Right atrium auricular region (tissue), 2 donors: ENCODE results near the gene CLEC2A. TPM values are rescaled to one million over a fixed set of nuclear protein-coding genes. Genes with fewer than 3 reads are reported as not detected.

Source experiments
- DNase-seq: peaks from one replicate; pipeline ENCODE4 v3.0.0-alpha.2; 2019; ENCODE audit warnings: low spot score
- H3K27ac ChIP-seq, 2 donors: fragments of 200-600 bp; sonication (generic); 1 replicate in 1 of 2; 2 replicates in 1 of 2; pipeline ENCODE4 v1.5.1; 2016 to 2019
- H3K27me3 ChIP-seq, 2 donors: fragments of 200-600 bp; sonication (generic); one replicate each; pipeline versions ENCODE4 v1.5.1 to v1.6.0; 2017 to 2019
- H3K36me3 ChIP-seq: fragments of 200-600 bp; sonication (generic); one replicate; pipeline ENCODE4 v1.5.1; 2016
- H3K4me1 ChIP-seq, 2 donors: fragments of 200-600 bp; sonication (generic); one replicate each; pipeline versions ENCODE4 v1.5.1 to v1.6.0; 2017 to 2019
- H3K4me3 ChIP-seq, 2 donors: fragments of 200-600 bp; sonication (generic); 1 replicate in 1 of 2; 2 replicates in 1 of 2; pipeline ENCODE4 v1.5.1; 2017 to 2019; ENCODE audit warnings: mild to moderate bottlenecking in 1 of 2, moderate library complexity in 1 of 2
- H3K9me3 ChIP-seq, 2 donors: fragments of 200-600 bp; sonication (generic); one replicate each; pipeline ENCODE4 v1.5.1; 2019
- total RNA-seq, 2 donors: library from RNA; depleted of rRNA; stranded (reverse); fragments of >200 nt; gene quantifications; one replicate each; pipeline ENCODE4 v1.1.0, GENCODE V29; 2016
- TF ChIP-seq, protein P1 (sequence below), 2 donors: fragments of 200-600 bp; sonication (generic); IDR thresholded peaks; one replicate each; pipeline ENCODE4 v1.5.1; 2019; ENCODE audit warnings: antibody characterized with exemption in 2 of 2

CLEC2A gene
- total RNA-seq, 2 donors from 2014 or later: not detected

DNA sequence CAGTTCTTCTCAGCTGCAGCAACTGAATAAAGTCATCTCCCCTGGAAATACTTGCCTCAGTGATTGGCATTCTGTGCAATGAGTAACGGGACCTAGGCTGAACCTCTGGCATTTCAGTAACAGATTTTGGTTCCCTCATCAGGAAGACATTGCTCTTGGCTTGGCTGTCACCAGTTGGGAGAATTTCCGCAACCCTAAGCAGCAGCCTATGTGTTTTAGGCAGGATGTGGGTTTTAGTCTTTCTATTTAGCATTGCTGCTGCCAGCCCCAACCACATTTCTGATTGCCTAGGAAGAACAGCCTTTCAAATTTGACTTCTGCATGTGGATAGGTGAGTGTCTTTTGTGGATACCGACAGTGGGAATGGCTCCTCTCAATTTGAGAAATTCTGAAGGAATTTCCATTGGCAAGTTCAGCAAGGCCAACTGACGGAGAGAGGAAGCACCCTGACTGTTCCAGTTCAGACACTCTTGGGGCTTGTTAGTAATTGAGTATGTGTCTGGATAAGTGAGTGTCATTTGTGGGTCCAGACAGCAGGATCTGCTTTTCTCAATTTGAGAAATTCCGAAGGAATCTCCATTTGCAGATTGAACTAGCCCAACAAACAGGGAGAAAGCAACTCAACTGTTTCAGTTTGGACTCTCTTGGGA is 19.0 kb upstream of the CLEC2A start:
- Histone ChIP-seq H3K27me3 (no peaks in the 10 kb centered on the region), H3K27ac (no peak overlapping the region), H3K4me1 (no peaks in the 10 kb centered on the region), H3K36me3 (no peaks in the 10 kb centered on the region), H3K4me3 (no peak overlapping the region), H3K9me3 (no peaks in the 10 kb centered on the region)
- TF ChIP-seq, protein P1, sequence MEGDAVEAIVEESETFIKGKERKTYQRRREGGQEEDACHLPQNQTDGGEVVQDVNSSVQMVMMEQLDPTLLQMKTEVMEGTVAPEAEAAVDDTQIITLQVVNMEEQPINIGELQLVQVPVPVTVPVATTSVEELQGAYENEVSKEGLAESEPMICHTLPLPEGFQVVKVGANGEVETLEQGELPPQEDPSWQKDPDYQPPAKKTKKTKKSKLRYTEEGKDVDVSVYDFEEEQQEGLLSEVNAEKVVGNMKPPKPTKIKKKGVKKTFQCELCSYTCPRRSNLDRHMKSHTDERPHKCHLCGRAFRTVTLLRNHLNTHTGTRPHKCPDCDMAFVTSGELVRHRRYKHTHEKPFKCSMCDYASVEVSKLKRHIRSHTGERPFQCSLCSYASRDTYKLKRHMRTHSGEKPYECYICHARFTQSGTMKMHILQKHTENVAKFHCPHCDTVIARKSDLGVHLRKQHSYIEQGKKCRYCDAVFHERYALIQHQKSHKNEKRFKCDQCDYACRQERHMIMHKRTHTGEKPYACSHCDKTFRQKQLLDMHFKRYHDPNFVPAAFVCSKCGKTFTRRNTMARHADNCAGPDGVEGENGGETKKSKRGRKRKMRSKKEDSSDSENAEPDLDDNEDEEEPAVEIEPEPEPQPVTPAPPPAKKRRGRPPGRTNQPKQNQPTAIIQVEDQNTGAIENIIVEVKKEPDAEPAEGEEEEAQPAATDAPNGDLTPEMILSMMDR (IDR thresholded peaks at IDR 0.05): no peak
- DNase-seq: no peak

DNA sequence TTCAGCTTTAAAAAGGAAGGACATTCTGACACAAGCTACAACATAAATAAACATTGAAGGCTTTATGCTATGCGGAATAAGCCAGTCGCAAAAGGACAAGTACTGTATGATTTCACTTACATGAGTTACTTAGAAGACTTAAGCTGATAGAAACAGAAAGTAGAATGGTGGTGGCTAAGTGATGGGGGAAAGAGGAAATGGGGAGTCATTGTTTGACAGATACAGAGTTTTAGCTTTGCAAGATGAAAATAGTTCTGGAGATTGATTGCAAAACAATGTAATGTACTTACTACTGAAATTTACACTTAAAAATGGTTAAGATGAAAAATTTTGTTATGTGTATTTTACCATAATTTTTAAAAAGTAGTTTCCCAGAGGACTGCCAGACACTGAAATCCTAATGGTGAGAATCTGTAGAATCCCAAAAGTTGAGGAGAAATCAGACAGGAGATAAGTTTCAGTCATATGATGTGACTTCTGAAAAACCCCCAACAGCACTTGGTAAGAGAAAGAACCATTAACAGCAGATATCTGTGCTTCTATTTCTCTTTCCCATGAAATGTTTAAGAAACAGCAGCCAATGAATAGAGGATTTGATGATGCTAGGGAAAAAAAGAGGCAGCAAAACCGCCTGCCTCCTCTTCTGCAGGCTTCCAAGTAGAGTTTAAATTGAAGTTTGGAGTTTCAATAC is 16.6 kb upstream of the CLEC2A start:
- H3K27ac ChIP-seq: no peak overlapping the region
- no peaks in the 10 kb centered on the region for H3K9me3 ChIP-seq
- TF ChIP-seq, protein P1 (IDR thresholded peaks at IDR 0.05): no peak

DNA sequence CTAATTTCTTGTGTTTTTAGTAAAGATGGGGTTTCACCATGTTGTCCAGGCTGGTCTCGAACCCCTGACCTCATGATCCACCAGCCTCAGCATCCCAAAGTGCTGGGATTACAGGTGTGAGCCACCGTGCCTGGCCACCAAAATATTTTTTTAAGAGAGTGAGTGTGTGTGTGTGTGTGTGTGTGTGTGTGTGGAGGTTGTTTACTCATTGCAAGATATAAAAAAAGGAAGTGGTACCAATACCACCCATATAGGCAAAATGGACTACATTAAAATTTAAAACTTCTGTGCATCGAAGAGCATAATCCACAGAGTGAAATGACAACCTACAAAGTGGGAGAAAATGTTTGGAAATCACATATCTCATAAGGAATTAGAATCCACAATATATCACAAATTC is 15.5 kb upstream of the CLEC2A start:
- Histone ChIP-seq H3K9me3 (no peaks in the 10 kb centered on the region), H3K4me1 (no peaks in the 10 kb centered on the region), H3K27me3 (no peaks in the 10 kb centered on the region), H3K36me3 (no peaks in the 10 kb centered on the region), H3K27ac (no peak overlapping the region), H3K4me3 (no peak overlapping the region)
- TF ChIP-seq, protein P1 (IDR thresholded peaks at IDR 0.05): no peak
- DNase-seq: no peak

More for the DNA sequence above, 16.6 kb upstream of the CLEC2A start:
- no peak for DNase-seq
- Histone ChIP-seq H3K36me3 (no peaks in the 10 kb centered on the region), H3K4me1 (no peaks in the 10 kb centered on the region), H3K4me3 (no peak overlapping the region), H3K27me3 (no peaks in the 10 kb centered on the region)

DNA sequence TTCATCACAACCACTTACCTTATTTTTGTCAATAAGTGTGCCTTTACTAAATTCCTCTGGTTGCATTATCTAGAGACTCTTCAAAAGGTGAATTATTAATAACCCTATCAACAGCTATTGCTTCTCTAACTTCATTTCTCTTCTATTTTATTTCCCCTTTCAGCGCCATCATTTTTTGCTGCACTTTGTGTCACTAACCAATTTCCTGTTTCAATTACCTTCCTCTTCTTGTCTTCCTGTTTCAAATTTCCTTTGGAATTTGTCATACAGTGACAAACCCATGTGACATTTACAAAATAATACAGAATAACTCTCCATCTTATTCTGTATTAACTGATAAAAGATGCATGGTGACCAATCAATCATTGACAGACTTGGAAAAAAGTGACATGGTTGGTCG is 12.2 kb upstream of the CLEC2A start:
- H3K4me1 ChIP-seq: no peaks in the 10 kb centered on the region
- H3K9me3 ChIP-seq: no peaks in the 10 kb centered on the region
- TF ChIP-seq, protein P1 (IDR thresholded peaks at IDR 0.05): no peak
- no peaks in the 10 kb centered on the region for H3K27me3 ChIP-seq
- no peak overlapping the region for H3K4me3 ChIP-seq
- H3K36me3 ChIP-seq: no peaks in the 10 kb centered on the region
- no peak overlapping the region for H3K27ac ChIP-seq
- no peak for DNase-seq

DNA sequence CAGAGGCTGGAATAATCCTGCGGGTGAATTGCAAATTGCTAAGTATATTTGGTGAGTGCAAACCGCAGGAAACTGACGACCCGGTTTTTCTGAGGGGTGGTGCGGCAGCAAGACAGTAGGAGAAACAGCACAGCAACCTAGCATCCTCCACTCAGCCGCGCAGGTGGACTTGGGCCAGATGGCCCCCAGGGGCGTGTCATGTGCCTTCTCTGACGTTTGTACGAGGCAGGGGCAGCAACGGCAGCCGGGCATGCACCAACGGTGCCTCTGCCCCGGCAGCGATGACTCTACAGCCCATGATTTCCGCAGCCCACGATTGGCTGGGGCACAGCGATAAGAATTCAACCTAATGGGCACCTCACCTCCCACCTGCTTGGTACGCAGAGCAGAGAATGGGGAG is 11.1 kb upstream of the CLEC2A start:
- Histone ChIP-seq H3K4me3 (peak overlapping the region in 1 of 2 donors; percentile 13), H3K9me3 (no peaks in the 10 kb centered on the region), H3K27ac (no peak overlapping the region), H3K4me1 (no peaks in the 10 kb centered on the region), H3K27me3 (no peaks in the 10 kb centered on the region), H3K36me3 (no peaks in the 10 kb centered on the region)
- DNase-seq: no peak
- TF ChIP-seq, protein P1 (IDR thresholded peaks at IDR 0.05): no peak
